Measurements from ENCODE around the gene ABI3. TPM values are rescaled to one million over a fixed set of nuclear protein-coding genes. Genes with fewer than 3 reads are reported as not detected.

The ABI3 gene
- total RNA-seq, 1 experiment from 2014 or later, result not detected

DNA sequence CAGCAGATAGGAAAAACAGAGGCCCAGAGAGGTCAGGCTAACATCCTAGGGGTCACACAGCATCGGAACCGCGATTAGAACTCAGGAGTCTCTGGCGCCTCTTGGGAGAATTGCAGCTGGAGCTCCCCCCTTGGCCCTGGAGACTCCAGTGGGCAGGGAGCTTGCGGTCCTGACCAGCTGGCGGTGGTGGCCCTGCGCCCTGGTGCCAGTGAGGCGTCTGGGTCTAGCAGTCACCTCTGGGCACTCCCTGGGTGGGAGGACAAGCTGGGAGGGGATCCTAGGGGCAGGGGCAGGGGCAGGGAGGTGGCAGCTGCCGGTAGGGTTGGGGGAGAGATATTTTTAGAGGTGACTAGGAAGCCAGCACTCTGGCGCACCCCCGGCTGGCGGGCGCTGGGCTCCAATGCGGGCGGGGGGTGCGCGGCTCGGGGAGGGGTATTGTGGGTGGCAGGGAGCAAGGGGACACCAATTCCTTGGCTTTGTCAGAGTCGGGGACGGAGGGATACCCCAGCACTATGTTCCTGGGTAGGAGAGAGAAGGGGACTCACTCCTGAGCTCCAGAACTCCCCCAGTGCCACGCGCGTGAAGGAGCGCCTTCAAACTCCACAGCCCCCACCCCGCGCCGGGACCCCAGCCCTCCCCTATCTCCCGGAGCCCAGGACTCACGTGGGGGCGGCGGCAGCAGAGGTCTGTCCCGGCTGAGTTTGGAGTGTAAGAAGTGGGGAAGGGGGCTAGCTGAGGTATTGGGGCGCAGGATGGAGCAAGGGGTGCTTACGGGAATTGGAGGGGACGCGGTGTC is 19.5 kb downstream of the ABI3 start:
- TF ChIP-seq, protein P1, sequence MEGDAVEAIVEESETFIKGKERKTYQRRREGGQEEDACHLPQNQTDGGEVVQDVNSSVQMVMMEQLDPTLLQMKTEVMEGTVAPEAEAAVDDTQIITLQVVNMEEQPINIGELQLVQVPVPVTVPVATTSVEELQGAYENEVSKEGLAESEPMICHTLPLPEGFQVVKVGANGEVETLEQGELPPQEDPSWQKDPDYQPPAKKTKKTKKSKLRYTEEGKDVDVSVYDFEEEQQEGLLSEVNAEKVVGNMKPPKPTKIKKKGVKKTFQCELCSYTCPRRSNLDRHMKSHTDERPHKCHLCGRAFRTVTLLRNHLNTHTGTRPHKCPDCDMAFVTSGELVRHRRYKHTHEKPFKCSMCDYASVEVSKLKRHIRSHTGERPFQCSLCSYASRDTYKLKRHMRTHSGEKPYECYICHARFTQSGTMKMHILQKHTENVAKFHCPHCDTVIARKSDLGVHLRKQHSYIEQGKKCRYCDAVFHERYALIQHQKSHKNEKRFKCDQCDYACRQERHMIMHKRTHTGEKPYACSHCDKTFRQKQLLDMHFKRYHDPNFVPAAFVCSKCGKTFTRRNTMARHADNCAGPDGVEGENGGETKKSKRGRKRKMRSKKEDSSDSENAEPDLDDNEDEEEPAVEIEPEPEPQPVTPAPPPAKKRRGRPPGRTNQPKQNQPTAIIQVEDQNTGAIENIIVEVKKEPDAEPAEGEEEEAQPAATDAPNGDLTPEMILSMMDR (conservative IDR thresholded peaks at IDR 0.05), result no peak
- TF ChIP-seq EZH2 (IDR thresholded peaks at IDR 0.05; ENCODE audit: low read depth), result no peak
- H4K20me1 ChIP-seq (ENCODE audit: insufficient read depth), result no peaks in the 10 kb centered on the region
- H3K4me3 ChIP-seq, result peak overlapping the region; percentile 60
- no peak overlapping the region for H3K27ac ChIP-seq
- peaks cover 18% of the 10 kb centered on the region for H3K4me1 ChIP-seq (replicated peaks; ENCODE audit: insufficient read depth)
- DNase-seq, result no peak
- peaks cover 17% of the 10 kb centered on the region; the same call in 1 of the 2 replicates for H3K27me3 ChIP-seq (ENCODE audit: insufficient read depth, low read depth)
- ChIA-PET POLR2A (ENCODE audit: unreplicated experiment) (interaction anchor here (0.5 to 0.7 kb wide), 2 partner anchors 139 to 534 kb away, joined by 4 to 5 read pairs; partner anchors contain the start of gene FAM117A), CTCF (interaction anchor here (0.7 to 1.2 kb wide), 3 partner anchors 21 to 37 kb away, joined by 3 to 7 read pairs (median 3); no protein-coding TSS in a partner anchor)
- H2AFZ ChIP-seq, result peak overlapping the region; percentile 76
- H3K4me2 ChIP-seq, result peak overlapping the region; percentile 88
- H3K79me2 ChIP-seq (ENCODE audit: low read depth), result no peaks in the 10 kb centered on the region
- no TSS peak for BruUV-seq (replicated peaks)
- intact Hi-C loops (cut with micrococcal nuclease; ENCODE audit: unreplicated experiment), result loop anchor here (5.0 kb wide), 4 partner anchors 38 to 193 kb away; no protein-coding TSS in a partner anchor
- no peaks in the 10 kb centered on the region for H3K36me3 ChIP-seq (ENCODE audit: low read depth)
- no peaks in the 10 kb centered on the region for H3K9me3 ChIP-seq (ENCODE audit: insufficient read depth, low read depth)
- H3K9me2 ChIP-seq (ENCODE audit: insufficient read depth), result no peaks in the 10 kb centered on the region
- no peaks in the 10 kb centered on the region for H3F3A ChIP-seq (ENCODE audit: insufficient read depth, low read depth)

DNA sequence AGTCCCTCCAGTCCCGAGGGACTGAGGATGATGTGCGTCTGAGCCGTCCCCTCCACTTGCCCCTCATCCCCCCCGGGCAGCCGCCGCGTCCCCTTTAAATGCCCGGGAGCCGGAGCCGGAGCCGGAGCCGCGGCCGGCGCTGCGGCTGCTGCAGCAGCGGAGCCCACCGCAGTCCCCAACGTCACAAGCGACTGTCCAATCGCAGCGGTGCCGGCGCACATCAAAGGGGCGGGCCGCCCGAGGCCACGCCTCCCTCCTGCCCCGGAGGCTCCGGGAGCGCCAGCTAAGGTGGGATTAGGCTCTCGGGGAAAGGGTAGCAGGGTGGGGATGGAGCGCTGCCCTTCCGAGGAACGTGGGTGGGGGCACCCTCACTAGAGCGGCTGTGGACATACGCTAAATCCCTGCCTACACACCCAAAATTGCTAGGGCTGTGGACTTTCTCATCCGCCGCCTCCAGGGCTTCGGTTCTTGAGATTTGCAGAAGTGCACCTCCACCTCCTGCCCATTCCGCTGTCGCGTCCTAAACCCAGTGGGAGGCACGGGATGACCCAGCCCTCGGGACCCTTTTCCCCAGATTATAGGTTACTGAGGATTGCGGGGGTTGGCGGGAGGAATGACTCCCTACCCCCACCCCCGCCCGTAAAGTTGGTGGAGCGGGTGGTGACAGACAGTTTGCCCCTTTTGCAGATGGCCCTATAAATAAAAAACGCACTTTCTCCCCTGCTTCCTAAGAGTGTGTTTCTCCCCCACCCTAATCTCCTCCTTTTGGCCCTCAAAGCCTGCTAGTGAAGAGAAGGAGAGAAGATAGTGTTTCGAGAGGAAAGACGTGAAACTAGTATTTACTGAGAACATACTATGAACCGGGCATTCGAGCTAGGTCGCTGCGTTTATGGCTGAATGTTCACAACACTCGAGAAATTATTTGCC is 20.4 kb downstream of the ABI3 start, which contains the start of gene PHOSPHO1:
Gene PHOSPHO1 (minus strand): TSS at position 152 of the 927 bp plus-strand sequence. CDS start 4,096 bp downstream, outside the sequence.
- ChIA-PET POLR2A (ENCODE audit: unreplicated experiment) (interaction anchor here (0.7 kb wide), 1 partner anchor 138 kb away, joined by 4 read pairs; no protein-coding TSS in a partner anchor), CTCF (interaction anchor here (1.2 kb wide), 1 partner anchor 37 kb away, joined by 7 read pairs; no protein-coding TSS in a partner anchor)
- no peaks in the 10 kb centered on the region for H3K36me3 ChIP-seq (ENCODE audit: low read depth)
- H3F3A ChIP-seq (ENCODE audit: insufficient read depth, low read depth), result no peaks in the 10 kb centered on the region
- no peaks in the 10 kb centered on the region for H3K79me2 ChIP-seq (ENCODE audit: low read depth)
- no peak within 1 kb of the TSS for H3K27ac ChIP-seq
- intact Hi-C loops (cut with micrococcal nuclease; ENCODE audit: unreplicated experiment), result no loop called here
- no peaks in the 10 kb centered on the region for H3K9me3 ChIP-seq (ENCODE audit: insufficient read depth, low read depth)
- no peaks in the 10 kb centered on the region for H4K20me1 ChIP-seq (ENCODE audit: insufficient read depth)
- BruUV-seq (replicated peaks), result no TSS peak
- peak; percentile 61 to 76 for DNase-seq
- H2AFZ ChIP-seq, result peak within 1 kb of the TSS; percentile 76
- no peak for TF ChIP-seq EZH2 (IDR thresholded peaks at IDR 0.05; ENCODE audit: low read depth)
- TF ChIP-seq, protein P1 (conservative IDR thresholded peaks at IDR 0.05), result no peak
- peaks cover 18% of the 10 kb centered on the region for H3K4me1 ChIP-seq (replicated peaks; ENCODE audit: insufficient read depth)
- peaks cover 17% of the 10 kb centered on the region; the same call in 1 of the 2 replicates for H3K27me3 ChIP-seq (ENCODE audit: insufficient read depth, low read depth)
- H3K4me3 ChIP-seq, result peak within 1 kb of the TSS; percentile 60
- peak within 1 kb of the TSS; percentile 88 for H3K4me2 ChIP-seq
- no peaks in the 10 kb centered on the region for H3K9me2 ChIP-seq (ENCODE audit: insufficient read depth)

DNA sequence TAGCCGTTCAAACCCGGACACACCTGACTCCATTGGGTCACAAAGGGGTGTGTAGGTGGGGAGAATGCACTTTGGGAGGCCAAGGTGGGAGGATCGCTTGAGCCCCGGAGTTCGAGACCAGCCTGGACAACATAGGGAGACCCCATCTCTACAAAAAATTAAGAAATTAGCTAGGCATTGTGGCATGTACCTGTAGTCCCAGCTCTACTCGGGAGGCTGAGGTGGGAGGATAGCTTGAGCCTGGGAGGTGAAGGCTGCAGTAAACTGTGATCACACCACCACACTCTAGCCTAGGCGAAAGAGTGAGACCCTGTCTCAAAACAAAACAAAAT is 21.0 kb downstream of the ABI3 start:
- no peak for DNase-seq
- CTCF ChIA-PET, result interaction anchor here (1.2 kb wide), 1 partner anchor 37 kb away, joined by 7 read pairs; no protein-coding TSS in a partner anchor
- H3K4me3 ChIP-seq, result peak overlapping the region; percentile 60; the same call in 1 of the 2 replicates
- H4K20me1 ChIP-seq (ENCODE audit: insufficient read depth), result no peaks in the 10 kb centered on the region
- H3K27ac ChIP-seq, result no peak overlapping the region
- peak overlapping the region; percentile 88 for H3K4me2 ChIP-seq
- H3K9me3 ChIP-seq (ENCODE audit: insufficient read depth, low read depth), result no peaks in the 10 kb centered on the region
- H3K4me1 ChIP-seq (replicated peaks; ENCODE audit: insufficient read depth), result peaks cover 18% of the 10 kb centered on the region
- no peaks in the 10 kb centered on the region for H3F3A ChIP-seq (ENCODE audit: insufficient read depth, low read depth)
- no peaks in the 10 kb centered on the region for H3K79me2 ChIP-seq (ENCODE audit: low read depth)
- H3K9me2 ChIP-seq (ENCODE audit: insufficient read depth), result no peaks in the 10 kb centered on the region
- intact Hi-C loops (cut with micrococcal nuclease; ENCODE audit: unreplicated experiment), result no loop called here
- no peak overlapping the region for H2AFZ ChIP-seq
- POLR2A ChIA-PET (ENCODE audit: unreplicated experiment), result no interaction called here
- no peaks in the 10 kb centered on the region for H3K36me3 ChIP-seq (ENCODE audit: low read depth)
- H3K27me3 ChIP-seq (ENCODE audit: insufficient read depth, low read depth), result peaks cover 17% of the 10 kb centered on the region; the same call in 1 of the 2 replicates
- BruUV-seq (replicated peaks), result no TSS peak
- TF ChIP-seq EZH2 (IDR thresholded peaks at IDR 0.05; ENCODE audit: low read depth), result no peak
- TF ChIP-seq, protein P1 (conservative IDR thresholded peaks at IDR 0.05), result no peak

Measured in PC-9 (cell line).